Muscle of arm (tissue), 12 donors: ENCODE measurements around the gene TULP4. TPM values are rescaled to one million over a fixed set of nuclear protein-coding genes. Genes with fewer than 3 reads are reported as not detected.
"Not testable (repeated sequence)": the region's sequence is repeated elsewhere in the genome, so short reads cannot be mapped to it uniquely, and the experiment has no call there.

Experiments used
- DNase-seq: peaks from one replicate; pipeline ENCODE4 v3.0.0-alpha.2; 2013
- polyA plus RNA-seq, 12 donors: library from polyadenylated mRNA; unstranded; fragments of 120-200 nt; gene quantifications; one replicate each; pipeline ENCODE4 v1.2.1, GENCODE V29; 2013; ENCODE audit not compliant: insufficient read length in 12 of 12

The TULP4 gene
- polyA plus RNA-seq, 12 donors = 9.9 to 36.3 (median 19.0) TPM

DNA sequence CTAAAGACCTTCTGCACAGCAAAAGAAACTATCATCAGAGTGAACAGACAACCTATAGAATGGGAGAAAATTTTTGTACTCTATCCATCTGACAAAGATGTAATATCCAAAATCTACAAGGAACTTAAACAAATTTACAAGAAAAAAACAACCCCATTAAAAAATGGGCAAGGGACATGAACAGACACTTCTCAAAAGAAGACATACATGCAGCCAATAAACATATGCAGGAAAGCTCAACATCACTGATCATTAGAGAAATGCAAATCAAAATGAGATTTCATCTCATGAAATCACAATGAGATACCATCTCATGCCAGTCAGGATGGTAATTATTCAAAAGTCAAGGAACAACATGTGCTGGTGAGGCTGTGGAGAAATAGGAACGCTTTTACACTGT, 215.6 kb downstream of the TULP4 start:
- not testable (repeated sequence) for DNase-seq

DNA sequence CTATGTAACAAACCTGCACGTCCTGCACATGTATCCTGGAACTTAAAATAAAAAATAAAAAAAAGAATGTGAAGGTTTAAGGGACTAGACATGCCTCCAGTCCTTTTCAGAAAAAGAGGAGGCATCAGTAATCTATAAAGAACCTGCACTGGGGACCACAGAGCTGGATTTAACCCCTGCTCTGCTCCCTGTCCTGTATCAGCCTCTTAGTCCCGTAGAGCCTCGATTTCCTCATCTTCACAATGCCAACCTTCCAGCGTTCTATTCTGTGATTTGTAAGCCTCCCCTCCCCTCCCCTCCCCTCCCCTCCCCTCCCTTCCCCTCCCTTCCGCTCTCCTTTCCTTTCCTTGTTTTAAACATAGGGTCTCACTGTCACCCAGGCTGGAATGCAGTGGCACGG, 216.6 kb downstream of the TULP4 start:
- no peak for DNase-seq

DNA sequence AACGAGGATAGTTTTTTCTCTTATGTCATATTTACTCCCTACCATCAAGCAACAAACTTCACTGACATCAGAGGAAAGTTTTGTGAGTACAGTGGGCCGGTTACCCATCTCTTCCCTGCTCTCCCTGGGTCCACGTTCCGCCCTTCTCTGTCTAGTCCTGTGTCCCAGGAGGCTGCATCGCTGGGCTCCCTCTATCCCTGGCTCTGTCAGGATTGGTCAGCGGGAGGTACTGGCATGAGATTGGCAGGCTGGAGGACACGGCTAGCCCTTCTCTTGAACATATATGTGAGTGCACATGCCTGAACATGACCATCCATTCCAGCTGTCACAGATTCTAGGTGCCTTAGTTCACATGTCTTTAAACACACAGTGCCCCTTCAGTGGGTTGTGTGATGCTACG, 217.4 kb downstream of the TULP4 start:
- no peak for DNase-seq

DNA sequence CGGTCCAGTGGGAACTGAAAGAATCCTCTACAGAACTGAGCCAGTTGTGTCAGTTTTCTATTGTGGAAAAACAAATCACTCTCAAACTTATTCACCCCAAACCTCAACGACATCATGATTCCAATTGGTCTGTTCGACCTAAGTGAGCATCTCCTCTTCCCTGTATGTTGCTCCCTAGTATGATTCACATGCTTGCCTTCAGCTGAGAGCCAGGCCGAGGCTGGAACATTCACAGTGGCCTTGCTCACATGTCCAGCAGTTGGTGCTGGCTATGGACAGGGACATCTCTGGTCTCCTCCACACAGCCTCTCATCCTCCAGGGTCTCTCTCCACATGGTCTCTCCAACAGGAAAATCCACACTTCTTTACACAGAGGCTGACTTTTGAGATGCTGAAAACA, 219.3 kb downstream of the TULP4 start:
- no peak for DNase-seq

- no peak for DNase-seq
These were observed 219.7 kb downstream of the TULP4 start for GRCh38 chr6:158531970-158532369.

DNA sequence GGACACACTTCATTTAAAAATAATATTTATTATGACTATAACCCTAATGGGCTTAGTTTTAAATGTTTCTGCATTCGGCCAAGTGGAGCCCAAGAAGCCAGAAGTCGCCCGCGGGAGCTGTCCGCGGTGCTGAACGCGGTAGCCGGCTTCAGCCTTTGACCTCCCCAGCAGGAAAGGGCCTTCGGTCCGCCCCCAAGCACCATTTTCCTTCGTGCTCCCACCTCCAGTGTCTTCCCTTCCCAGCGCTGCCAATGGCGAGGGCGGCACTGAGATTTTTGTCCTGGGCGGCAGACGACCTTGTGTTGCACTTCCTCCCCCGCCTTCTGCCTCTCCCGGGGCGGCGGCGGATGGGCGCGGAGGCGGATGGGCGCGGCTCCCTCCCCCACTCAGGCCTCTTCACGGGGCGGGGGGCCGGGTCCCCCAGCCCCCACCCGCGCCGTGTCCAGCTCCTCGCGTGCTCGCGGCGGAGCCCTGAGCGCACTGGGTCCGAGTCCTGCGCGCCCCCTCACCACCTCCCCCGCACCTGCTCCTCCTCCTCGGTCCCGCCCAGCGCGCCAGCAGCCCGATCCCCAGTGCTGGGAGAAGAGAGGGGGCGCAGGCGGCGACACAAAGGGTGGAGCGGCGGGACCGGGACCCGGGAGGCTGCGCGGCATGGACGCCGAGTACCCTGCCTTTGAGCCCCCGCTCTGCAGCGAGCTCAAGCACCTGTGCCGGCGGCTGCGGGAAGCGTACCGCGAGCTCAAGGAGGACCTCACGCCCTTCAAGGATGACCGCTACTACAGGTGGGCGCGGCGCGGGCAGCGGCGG, 224.0 kb downstream of the TULP4 start:
- peak; percentile 81 for DNase-seq

DNA sequence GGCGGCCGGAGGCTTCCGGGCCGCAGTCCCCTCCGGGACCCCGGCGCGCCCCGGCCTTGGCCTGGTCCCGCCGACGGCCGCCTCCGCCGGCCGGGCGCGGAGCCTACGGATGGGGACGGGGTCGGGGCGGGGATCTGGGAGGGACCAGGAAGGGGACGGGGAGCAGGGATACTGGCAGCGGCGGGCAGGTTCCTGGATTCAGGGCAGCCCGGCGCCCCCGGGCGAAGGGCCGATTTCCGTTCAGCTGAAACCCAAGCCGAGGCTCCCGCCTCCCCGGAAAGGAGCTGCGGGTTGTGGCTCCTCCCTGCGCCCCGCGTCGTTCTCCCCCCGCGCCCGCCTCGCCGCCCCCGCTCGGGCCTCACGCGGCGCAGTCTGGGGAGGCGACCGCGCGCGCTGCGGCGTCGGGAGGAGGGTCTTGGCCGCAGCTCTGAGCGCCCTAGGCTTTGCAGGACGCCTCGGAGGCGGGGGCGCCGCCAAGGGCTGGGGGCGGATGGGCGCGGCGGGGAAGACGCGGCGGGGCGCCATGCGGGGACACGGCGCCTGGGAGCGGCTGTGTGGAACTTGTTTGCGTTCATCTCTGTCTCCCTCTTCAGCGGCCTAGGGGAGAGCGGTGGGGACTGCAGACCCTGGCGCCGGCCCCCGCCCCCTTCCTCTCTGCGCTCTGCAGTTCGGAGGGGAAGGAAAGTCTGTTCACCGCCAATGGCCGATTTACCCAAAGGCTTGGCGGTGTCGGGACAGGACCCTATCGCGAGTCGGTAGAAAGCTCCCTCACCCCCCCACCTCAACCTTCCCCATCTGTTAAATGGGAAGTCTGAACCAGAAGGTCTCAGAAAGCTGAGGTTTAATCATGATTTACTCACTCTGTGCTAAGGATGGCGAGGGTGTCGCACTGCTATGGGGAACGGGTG, 224.9 kb downstream of the TULP4 start:
- DNase-seq = no peak

- no peak for DNase-seq
These were observed 226.5 kb downstream of the TULP4 start for GRCh38 chr6:158538741-158539140.

DNA sequence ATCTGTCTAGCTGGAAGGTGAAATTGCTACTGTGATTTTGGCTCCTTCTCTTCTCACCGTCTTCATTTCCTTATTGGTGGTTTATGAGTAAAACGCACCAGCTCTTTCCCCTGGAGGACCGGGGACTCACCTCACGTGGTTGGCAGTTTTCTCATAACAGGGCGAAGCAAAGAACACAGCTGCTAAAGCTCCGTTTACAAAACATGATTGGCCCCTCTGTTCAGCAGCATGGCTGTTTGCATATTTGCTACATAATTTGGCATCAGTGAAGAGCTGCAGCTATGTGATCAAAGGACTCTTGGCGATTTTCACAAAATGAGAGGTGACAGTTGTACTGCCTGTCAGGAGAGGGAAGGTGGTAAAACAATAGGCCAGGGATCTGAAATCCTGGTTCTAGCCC, 227.1 kb downstream of the TULP4 start:
- DNase-seq = no peak

- DNase-seq = no peak
These were observed 227.6 kb downstream of the TULP4 start for GRCh38 chr6:158539881-158540280.

- DNase-seq = no peak
These were observed 231.4 kb downstream of the TULP4 start for GRCh38 chr6:158543606-158544185.

DNA sequence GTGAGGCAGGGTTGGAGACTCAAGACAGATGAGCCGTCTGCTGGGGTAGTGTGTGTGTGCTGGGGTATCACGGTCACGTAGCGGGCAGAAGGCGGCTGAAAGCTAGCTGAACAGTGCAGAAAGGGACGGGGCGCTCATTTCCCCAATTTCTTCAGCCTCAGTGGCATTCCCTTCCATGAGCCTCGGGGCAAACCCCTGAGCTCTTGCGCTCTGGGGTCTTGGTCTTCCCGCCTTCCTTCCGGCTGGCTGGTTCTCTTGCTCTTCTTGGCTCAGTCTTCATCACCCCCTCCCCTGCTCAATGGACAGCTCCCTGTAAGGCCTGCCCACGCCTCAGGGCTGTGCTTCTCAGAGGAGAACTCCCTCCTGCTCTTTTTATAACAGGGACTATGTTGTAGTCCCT, 232.2 kb downstream of the TULP4 start:
- DNase-seq = no peak

DNA sequence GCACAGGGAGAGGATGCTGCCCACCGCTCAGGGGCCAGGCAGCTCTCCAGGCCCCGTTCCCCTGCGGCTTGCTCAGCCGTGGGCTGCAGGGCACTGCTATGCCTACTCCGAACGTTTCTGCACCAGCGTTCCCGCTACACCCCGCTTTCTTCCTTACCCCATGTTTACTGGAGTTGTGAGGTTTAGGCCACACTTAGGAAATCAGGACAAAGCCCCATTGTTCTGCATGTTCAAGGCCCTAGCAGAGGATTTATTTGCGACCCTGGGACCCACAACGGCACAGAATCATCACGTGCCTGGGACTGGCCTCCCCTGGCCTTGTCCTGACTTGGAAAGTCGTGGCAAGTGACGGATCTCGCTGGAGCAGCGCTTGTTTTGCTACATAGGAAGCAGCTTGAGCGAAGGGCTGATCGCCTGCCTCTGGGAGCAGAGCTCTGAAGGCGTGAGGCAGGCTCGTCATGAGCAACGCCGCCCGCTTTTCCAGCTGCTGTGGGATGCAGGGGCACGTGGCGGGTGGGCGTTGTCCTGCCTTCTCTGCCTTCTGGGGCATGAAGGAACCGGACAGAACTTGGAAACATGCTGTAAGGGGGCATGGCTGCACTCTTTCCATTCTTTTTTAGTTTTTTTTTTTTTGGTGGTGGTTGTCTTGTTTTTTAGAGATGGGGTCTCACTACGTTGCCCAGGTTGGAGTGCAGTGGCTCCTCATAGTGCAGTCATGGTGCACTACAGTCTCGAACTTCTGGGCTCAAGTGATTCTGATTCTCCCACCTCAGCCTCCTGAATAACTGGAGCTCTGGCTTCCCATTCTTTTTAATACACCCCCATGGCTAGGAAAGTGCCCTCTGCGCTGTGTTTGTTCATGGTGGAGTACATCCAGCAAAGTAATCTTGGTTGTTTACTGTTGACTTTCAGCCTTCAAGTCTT, 233.0 kb downstream of the TULP4 start:
- DNase-seq = no peak

- no peak for DNase-seq
These were observed 236.3 kb downstream of the TULP4 start for GRCh38 chr6:158548418-158549161.

- DNase-seq = no peak
These were observed 240.0 kb downstream of the TULP4 start for GRCh38 chr6:158552055-158552795.

DNA sequence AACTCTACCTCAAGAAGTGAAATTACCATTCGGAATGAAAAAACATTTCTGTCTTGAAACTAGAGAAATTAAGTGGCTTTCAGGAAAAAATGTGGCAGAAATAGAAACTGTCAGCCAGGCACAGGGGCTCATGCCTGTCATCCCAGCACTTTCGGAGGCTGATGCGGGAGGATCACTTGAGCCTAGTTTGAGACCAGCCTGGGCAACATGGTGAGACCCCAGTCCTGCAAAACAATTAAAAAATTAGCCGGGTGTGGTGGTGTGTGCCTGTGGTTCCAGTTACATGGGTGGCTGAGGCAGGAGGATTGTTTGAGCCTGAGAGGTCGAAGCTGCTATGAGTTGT, 240.5 kb downstream of the TULP4 start:
- DNase-seq = no peak

GRCh38 chr6:158554611-158555361, 242.5 kb downstream of the TULP4 start:
- no peak for DNase-seq

DNA sequence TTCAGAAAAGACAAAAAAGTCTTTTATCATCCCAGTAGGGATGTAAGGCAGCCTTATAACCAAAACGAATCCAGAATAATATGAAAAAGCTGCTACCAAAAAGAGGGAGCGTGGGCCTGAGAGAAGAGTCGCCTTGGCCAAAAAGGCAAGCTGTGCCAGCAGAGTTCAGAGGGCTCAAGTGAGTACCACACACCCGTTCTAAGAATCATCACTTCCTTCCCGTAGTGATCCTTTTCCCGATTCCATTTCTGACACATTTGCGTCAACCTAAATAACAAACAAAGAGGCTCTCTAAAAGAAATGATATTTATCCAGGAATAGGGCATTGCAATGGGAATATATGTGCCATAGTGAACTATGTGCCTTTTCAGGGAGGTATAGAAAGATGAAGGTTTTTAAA, 243.8 kb downstream of the TULP4 start:
- DNase-seq = no peak

- not testable (repeated sequence) for DNase-seq
These were observed 244.8 kb downstream of the TULP4 start for GRCh38 chr6:158557110-158557509.
